ENCODE data around the gene PACRG. TPM values are rescaled to one million over a fixed set of nuclear protein-coding genes. Genes with fewer than 3 reads are reported as not detected.

The PACRG gene
- total RNA-seq, 1 donor: 1.4 TPM

DNA sequence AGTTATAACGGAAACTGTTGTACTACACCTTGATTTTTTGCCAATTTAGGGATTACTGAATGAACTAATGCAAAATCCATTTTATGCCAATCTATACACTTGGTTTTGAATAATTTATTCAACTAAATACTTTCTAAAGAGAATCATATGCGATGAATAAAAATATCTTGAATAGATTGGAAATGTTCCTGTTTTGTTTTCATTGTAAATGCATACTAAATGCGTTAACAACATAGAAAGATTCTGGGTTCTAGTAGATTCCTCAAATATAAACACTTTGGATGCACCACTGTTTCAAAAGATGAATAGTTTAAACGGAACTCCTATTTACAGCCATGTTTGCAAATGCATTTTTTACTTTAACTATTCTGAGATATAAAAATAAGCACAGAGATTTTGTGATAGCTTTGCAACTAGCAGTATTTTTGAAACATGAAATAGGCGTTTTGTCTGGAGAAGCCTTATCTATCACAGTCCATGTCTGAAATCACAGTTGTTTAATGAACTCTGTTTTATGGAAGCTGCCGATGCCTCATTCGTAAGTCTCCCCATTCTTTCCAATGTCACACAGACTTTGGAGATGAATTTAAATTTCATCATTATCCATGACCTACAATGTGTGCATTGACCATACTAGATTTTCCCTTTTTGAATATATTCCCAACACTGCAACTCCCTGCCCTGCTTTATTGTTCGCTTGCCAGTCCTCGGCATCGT lies 409.1 kb downstream of the PACRG start:
- Histone ChIP-seq H3K4me2 (ENCODE audit: insufficient read depth, low read length) (no peak overlapping the region), H4K20me1 (ENCODE audit: insufficient read depth, low read length) (no peaks in the 10 kb centered on the region)

DNA sequence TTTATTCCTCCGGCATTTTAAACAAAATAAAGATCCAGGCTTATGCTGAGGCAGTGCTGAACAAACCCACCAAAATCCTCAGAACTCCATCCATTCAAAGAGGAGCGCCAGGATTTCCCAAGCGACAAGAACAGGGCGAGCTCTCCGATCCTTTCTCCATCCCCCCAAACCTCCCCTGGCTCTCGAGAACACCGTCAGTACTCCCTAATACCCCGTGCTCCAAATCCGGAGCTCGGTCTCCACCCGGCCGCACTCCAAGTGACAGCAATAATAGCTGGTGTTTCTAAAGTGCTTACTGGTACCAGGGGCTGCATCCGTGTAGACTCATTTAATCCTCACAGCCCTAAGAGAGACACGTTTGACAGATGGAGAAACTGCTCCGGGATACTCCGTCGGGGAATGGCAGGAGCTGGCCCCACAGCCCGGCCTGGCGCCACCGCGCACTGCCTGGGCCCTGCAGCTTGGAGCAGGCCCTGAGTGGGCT lies 409.7 kb downstream of the PACRG start:
- DNase-seq (ENCODE audit: insufficient read length, low spot score, missing footprints): no peak
- TF ChIP-seq, protein P1, sequence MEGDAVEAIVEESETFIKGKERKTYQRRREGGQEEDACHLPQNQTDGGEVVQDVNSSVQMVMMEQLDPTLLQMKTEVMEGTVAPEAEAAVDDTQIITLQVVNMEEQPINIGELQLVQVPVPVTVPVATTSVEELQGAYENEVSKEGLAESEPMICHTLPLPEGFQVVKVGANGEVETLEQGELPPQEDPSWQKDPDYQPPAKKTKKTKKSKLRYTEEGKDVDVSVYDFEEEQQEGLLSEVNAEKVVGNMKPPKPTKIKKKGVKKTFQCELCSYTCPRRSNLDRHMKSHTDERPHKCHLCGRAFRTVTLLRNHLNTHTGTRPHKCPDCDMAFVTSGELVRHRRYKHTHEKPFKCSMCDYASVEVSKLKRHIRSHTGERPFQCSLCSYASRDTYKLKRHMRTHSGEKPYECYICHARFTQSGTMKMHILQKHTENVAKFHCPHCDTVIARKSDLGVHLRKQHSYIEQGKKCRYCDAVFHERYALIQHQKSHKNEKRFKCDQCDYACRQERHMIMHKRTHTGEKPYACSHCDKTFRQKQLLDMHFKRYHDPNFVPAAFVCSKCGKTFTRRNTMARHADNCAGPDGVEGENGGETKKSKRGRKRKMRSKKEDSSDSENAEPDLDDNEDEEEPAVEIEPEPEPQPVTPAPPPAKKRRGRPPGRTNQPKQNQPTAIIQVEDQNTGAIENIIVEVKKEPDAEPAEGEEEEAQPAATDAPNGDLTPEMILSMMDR (IDR thresholded peaks at IDR 0.05; ENCODE audit: extremely low read depth, low read depth, low read length): no peak
- Histone ChIP-seq H3K4me2 (ENCODE audit: insufficient read depth, low read length) (no peak overlapping the region), H3K9me3 (ENCODE audit: low read depth, low read length) (no peaks in the 10 kb centered on the region), H2AFZ (ENCODE audit: low read length) (no peak overlapping the region), H3K36me3 (ENCODE audit: insufficient read depth, low read length) (no peaks in the 10 kb centered on the region), H3K4me1 (ENCODE audit: insufficient read depth, low read length) (no peaks in the 10 kb centered on the region), H3K27ac (ENCODE audit: low read depth, low read length) (no peak overlapping the region), H3K4me3 (ENCODE audit: insufficient read depth, low read length) (no peak overlapping the region), H3K79me2 (ENCODE audit: insufficient read depth, low read length) (no peaks in the 10 kb centered on the region), H3K27me3 (ENCODE audit: insufficient read depth, low read length) (no peaks in the 10 kb centered on the region), H4K20me1 (ENCODE audit: insufficient read depth, low read length) (no peaks in the 10 kb centered on the region)

More for the DNA sequence above, 409.1 kb downstream of the PACRG start:
- no peak for DNase-seq (ENCODE audit: insufficient read length, low spot score, missing footprints)
- Histone ChIP-seq H3K36me3 (ENCODE audit: insufficient read depth, low read length) (no peaks in the 10 kb centered on the region), H3K79me2 (ENCODE audit: insufficient read depth, low read length) (no peaks in the 10 kb centered on the region), H2AFZ (ENCODE audit: low read length) (no peak overlapping the region), H3K9me3 (ENCODE audit: low read depth, low read length) (no peaks in the 10 kb centered on the region), H3K27ac (ENCODE audit: low read depth, low read length) (no peak overlapping the region), H3K27me3 (ENCODE audit: insufficient read depth, low read length) (no peaks in the 10 kb centered on the region), H3K4me1 (ENCODE audit: insufficient read depth, low read length) (no peaks in the 10 kb centered on the region), H3K4me3 (ENCODE audit: insufficient read depth, low read length) (no peak overlapping the region)
- TF ChIP-seq, protein P1 (IDR thresholded peaks at IDR 0.05; ENCODE audit: extremely low read depth, low read depth, low read length): no peak

DNA sequence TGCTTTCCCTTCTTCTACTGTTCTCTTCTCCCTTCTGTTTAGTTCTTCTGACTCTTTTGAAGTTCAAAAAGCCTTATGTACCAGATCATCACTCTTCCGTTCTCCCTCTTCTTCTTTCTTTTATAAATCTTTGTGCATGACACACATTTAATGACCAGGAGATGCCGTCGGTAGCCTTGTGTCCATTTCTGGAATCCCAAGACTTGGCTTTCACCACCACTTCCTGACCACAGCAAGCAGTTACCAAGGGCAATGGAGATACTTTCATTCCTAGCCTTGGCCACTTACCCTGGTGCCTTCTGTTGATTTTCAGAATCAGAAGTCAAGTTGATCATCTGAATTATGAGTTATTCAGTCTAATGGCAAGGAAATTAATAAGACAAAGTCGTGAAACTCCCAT lies 418.3 kb downstream of the PACRG start:
- no peak for DNase-seq (ENCODE audit: insufficient read length, low spot score, missing footprints)
- Histone ChIP-seq H4K20me1 (ENCODE audit: insufficient read depth, low read length) (no peaks in the 10 kb centered on the region), H2AFZ (ENCODE audit: low read length) (no peak overlapping the region), H3K4me2 (ENCODE audit: insufficient read depth, low read length) (no peak overlapping the region), H3K9me3 (ENCODE audit: low read depth, low read length) (no peaks in the 10 kb centered on the region), H3K79me2 (ENCODE audit: insufficient read depth, low read length) (no peaks in the 10 kb centered on the region), H3K27ac (ENCODE audit: low read depth, low read length) (no peak overlapping the region), H3K4me3 (ENCODE audit: insufficient read depth, low read length) (no peak overlapping the region), H3K36me3 (ENCODE audit: insufficient read depth, low read length) (no peaks in the 10 kb centered on the region), H3K27me3 (ENCODE audit: insufficient read depth, low read length) (no peaks in the 10 kb centered on the region), H3K4me1 (ENCODE audit: insufficient read depth, low read length) (no peaks in the 10 kb centered on the region)
- TF ChIP-seq, protein P1 (IDR thresholded peaks at IDR 0.05; ENCODE audit: extremely low read depth, low read depth, low read length): no peak

DNA sequence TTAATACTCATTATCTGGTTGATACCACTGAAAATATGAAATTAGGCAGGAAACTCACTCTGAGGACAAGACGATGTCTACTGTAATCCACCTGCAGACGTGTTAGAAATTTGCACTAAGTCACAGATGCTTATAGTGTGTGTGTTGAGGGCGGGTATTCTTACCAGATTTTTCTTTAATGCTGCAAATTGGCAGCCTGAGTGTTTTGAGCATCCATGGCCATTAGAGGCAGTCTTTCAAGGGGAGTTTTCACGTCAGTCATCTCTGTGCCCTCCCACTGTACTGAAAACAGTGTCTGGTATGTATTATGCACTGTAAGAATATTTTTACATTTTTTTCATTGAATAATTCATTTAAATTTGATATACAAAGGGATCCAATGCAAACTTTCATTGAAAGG lies 420.2 kb downstream of the PACRG start:
- Histone ChIP-seq H3K4me3 (ENCODE audit: insufficient read depth, low read length) (no peak overlapping the region), H3K4me2 (ENCODE audit: insufficient read depth, low read length) (no peak overlapping the region), H3K36me3 (ENCODE audit: insufficient read depth, low read length) (no peaks in the 10 kb centered on the region), H3K79me2 (ENCODE audit: insufficient read depth, low read length) (no peaks in the 10 kb centered on the region), H4K20me1 (ENCODE audit: insufficient read depth, low read length) (no peaks in the 10 kb centered on the region), H3K27ac (ENCODE audit: low read depth, low read length) (no peak overlapping the region), H3K4me1 (ENCODE audit: insufficient read depth, low read length) (no peaks in the 10 kb centered on the region), H3K9me3 (ENCODE audit: low read depth, low read length) (no peaks in the 10 kb centered on the region), H2AFZ (ENCODE audit: low read length) (no peak overlapping the region), H3K27me3 (ENCODE audit: insufficient read depth, low read length) (no peaks in the 10 kb centered on the region)
- TF ChIP-seq, protein P1 (IDR thresholded peaks at IDR 0.05; ENCODE audit: extremely low read depth, low read depth, low read length): no peak
- DNase-seq (ENCODE audit: insufficient read length, low spot score, missing footprints): no peak
